NCI-H1092 treated with DMSO at 0.1 percent for 48 hours (cell line): ENCODE measurements around the gene HEPN1.
"Not testable (repeated sequence)": the region's sequence is repeated elsewhere in the genome, so short reads cannot be mapped to it uniquely, and the experiment has no call there.

Experiments used
- DNase-seq: peaks from one replicate; lab custom pipeline; 2025; lab: John Stamatoyannopoulos, UW

HEPN1 gene

DNA sequence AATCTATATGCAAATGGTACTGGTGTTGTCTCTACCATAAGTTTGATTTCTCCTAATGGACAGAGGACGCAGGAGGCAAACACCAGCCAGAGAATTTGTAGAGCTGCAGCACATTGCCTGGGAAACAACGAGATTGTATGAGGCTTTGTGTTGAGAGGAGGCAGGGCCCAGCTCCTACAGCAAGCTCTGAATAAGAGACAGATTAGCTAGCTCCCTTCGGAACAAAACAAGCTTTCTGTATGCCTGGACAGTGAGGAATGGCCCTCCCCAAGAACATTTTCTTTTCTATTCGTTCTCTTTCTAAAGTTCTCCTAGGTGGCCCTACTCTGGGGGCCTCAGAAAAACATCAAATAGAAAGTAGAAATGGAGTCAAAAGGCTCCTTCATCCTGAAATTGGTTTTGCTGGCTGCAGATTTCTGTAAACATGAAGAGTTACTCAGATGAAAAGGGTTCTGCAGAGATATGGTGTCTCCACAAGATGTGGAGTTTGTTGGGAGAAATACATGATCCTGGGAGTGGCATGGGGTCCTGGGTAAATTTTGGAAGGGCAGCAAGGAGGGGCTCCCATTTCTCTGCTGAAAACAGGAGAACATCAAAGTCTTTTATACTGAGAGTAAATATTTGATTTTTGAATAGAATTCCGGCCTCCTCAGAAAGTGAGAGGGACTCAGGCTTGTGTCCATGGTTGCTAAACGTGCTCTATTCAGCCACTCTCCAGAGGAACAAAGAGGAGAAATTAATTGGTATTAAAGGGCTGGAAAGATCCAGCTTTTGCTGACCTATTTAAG, 23.6 kb downstream of the HEPN1 start:
- peak; percentile 9 for DNase-seq

DNA sequence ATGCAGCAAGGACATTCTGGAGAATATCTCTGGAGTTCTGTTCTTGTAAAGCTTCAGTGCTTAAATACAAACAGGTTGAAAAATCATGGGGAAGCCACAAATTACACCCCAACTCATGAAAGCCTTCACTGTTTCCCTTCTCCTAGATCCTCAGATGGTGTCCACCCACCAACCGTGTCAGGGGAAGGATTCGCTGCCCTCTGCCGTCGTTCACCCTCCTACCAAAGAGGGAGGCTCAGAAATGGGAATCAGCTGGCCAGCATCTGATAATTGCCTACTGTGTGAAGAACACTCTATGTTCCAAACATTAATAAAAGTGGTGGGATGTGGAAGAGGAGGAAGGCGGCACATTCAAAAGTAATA, 24.2 kb downstream of the HEPN1 start:
- no peak for DNase-seq

DNA sequence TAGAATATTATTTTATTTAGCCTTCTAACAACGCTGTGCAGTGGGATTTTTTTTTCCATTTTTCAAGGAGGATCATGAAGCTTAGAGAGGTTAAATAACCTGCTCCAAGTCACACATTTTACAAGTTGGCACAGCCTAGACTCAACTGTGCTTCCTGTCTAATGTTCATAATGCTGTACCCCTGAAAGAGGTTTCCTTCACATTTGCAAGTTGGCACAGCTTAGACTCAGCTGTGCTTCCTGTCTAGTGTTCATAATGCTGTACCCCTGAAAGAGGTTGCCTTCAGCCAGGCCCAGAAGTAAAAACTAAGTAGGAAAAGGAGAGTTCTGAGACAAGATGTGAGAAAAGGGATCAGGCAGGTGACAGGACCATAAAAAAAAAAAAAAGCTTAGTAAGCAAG, 24.7 kb downstream of the HEPN1 start:
- DNase-seq, result no peak

DNA sequence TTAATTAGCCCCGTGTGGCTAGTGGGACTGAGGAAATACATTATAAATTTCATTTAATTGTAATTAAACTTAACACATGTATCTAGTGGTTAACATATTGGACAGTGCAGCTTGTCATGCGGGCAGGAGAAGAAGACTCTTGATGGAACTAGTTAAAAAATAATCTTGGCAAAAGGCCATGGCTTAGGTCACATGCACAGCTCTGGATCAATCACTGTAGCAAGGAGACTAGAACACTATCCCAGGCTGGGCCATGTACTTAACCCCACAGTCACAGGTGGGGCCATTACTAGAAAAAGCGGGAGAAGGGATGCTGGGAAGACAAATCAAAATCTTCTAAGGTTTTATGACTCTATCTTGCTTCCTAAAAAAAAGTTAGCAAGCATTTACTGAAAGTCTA, 25.5 kb downstream of the HEPN1 start:
- DNase-seq, result no peak

DNA sequence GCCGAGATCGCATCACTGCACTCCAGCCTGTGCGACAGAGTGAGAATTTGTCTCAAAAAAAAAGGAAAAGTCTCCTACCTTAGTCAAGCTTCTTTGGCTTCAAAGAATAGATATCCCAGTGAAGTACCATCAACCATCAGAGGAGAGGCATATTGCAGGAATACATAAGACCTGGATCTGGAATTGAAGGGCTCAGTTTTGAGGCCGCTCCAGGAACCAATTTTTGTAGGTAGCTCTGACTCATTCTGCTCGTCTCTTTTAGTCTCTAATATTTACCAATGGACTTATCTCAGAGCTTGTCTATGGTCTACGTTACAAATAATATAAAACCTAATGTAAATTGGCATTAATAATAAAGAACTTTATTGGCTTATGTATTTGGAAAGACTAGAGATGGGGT, 26.8 kb downstream of the HEPN1 start:
- no peak for DNase-seq

DNA sequence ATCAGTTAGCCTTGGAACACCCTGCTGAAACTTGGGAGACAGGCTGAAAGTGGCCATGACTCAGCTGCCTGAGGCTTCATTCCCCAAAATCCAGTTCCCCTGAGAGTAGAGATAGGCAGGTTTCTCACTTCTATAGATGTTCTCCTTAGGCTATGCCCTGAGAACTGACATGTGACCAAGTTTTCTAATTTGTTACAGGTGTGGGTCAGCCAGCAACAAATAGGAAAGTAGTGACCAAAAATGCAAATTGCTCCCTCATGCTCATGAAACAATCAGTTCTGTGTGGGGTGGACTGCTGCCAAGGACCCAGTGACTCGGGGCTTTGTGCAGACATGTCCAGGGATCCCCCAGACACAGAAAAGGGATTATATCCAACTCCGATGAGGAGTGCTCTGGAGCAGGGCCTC, 27.7 kb downstream of the HEPN1 start:
- DNase-seq, result no peak

DNA sequence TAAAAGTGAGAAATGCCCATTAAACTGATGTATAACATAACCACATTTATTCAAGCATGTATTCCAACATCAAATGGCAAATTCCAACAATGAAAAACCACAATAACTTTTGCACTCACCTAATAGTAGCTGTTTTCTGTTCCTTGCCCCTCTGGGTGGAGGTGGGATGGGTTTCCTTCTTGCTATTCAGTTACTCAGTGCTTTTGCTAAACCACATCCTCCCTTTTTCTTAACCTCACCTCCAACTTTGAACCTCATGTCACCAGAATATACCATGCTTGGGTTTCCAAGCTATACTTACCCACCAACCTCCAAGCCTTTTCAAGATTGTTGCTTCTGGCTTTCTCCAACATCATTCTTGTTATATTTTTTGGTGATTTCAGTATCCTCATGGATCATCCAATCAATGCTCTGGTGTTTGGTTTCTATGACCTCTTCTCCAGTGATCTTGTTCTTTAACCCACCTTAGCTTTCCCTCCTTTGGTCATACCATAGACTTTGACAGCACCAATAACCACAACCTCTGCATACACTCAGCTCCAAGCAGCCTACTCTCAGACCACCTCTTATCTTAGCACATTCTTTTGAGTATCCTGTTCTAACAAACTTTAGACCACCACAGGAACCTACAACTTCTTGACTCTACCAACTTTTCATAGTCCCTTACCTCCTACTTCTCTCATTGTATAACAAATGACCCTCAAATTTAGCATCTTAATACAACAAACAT, 31.7 kb downstream of the HEPN1 start:
- DNase-seq, result no peak

DNA sequence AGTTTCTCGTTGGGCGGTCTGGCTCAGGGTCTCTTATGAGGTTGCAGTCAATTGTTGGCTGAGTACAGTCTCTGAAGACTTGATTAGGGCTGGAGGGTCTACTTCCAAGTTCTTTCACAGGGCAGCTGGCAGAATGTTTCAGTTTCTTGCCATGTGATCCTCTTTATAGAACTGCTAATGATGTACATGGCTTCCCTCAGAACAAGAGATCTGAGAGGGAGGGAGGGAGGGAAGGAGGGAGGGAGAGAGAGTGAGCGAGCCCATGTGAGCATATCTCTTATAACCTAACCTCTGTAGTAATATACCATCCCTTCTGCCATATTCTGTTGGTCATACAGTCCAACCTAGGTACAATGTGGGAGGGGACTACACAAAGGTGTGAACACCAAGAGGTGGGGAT, 32.3 kb downstream of the HEPN1 start:
- no peak for DNase-seq

DNA sequence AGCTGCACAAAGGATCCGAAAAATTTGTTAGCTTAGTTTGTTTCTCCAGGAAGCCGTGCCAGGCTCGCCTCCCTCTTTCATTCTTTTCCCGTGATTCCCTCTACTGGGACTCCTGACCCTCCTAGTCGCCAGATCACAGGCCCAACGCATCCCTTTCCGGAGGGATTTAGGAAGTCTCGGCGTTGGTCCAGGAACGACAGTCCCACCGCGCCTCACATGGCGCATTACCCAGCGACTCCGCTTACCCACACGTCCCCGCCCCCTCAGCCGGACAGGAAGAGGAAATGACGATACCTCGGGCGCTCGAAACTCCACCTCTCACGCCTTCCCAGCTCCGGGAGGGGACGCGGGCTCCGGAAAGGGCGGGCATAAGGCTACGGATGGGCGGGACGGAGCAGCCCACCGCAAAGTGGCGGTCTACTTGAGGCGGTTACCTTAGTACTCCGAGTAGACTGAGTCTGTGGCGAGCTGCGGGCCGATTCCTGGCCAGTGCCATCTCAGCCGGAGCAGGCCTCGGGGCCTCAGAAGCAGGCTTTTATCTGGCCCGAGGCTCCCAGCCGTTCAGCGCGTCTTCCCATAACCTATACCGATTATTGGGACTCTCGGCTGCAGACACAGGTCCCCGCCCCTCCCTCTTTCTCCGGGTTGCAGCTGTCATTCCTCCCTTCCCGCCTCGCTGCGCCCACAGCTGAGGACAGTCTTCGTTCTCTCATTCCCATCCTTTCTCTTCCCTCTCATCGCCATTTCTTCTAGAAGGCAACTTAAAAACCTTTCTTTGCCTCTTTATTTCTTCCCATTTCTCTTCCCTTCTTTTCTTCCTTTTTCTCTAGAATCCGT, 34.9 kb downstream of the HEPN1 start, which contains the start of gene CCDC15:
Gene CCDC15, plus strand, starts transcription at position 450 of the 837 bp plus-strand sequence. CDS start 531 bp downstream, outside the sequence.
- DNase-seq, result peak; percentile 100

DNA sequence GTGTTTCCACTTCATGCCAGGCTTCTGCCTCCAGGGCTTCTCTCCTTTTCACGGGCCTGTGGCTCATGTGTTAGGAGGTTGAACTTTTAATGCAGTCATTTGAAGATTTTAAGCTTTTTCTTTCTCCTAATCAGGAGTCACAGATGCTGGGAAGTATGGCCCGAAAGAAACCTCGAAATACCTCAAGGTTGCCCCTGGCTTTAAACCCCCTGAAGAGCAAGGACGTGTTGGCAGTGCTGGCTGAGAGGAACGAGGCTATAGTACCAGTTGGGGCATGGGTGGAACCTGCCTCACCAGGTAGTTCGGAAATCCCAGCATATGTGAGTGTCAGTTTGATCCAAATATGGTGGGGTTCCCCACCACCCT, 35.5 kb downstream of the HEPN1 start:
- DNase-seq, result peak; percentile 56

DNA sequence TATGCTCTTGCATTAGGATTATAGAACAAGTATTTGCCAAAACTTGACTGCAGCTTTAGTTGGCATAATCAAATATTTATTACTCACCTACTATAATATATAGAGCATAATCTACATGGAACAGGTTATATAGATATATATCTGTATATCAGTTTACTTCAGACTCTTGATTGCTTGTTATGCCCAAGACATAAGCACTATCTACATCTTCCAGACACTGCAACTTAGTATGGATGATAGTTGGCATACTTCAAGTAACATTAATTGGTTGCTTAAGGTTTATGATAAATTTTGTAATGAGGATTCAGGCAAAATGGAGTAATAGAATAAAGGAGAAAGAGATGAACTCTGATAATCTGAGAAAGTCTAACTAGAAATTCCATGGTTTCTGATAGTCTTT, 36.0 kb downstream of the HEPN1 start:
- no peak for DNase-seq

DNA sequence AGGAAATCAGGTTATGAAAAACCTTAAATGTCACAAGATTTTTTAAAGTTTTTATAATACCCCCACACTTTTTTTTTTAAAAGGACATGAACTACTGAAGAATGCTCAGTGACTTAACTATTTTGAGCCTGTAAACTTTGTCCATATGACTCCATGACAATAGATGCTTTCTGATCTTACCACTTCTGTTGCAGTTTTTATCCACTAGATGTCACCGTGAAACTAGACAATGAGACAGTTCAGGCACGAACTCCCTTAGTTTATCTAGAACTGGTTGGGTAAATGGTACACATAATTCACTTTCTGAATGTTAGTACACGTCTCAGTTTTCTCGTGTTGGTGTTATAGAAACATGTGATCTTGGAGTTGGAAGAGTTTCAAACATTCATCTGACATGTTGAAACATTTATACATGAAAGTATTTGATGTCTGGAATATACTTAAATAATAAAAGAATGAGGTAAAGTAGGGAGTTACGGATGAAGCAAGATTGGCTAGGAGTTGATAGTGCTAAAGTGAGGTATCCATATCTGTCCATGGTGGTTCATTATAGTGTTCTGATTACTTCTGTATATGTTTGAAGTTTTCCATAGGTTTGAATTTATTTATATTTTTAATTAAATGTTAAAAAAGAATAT, 43.0 kb downstream of the HEPN1 start:
- DNase-seq, result peak; percentile 53

DNA sequence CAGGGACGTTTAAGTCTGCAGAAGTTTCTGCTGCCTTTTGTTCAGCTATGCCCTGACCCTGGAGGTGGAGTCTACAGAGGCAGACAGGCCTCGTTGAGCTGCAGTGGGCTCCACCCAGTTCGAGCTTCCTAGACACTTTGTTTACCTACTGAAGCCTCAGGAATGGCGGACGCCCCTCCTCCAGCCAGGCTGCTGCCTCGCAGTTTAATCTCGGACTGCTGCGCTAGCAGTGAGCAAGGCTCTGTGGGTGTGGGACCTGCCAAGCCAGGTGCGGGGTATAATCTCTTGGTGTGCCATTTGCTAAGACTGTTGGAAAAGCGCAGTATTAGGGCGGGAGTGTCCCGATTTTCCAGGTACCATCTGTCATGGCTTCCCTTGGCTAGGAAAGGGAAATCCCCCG, 49.1 kb downstream of the HEPN1 start:
- DNase-seq, result not testable (repeated sequence)
